GM21825 (cell line): ENCODE measurements around the gene BATF3.

ENCODE experiments used
- ATAC-seq: cut with Tn5 transposase; IDR thresholded peaks from one replicate; pipeline ENCODE4 v1.9.1; 2021; ENCODE audit warnings: mild to moderate bottlenecking, moderate library complexity; ENCODE audit not compliant: unreplicated experiment

BATF3 gene

GRCh38 chr1:212685429-212685828 is 14.2 kb downstream of the BATF3 start:
- no peak for ATAC-seq

GRCh38 chr1:212684521-212685090 is 15.0 kb downstream of the BATF3 start:
- ATAC-seq = no peak

GRCh38 chr1:212684076-212684475 is 15.6 kb downstream of the BATF3 start:
- ATAC-seq = no peak

GRCh38 chr1:212683357-212683722 is 16.3 kb downstream of the BATF3 start:
- ATAC-seq = peak; percentile 65

- no peak for ATAC-seq
Measured at GRCh38 chr1:212680680-212681389, 18.8 kb downstream of the BATF3 start.

- ATAC-seq = peak; percentile 55
Measured at GRCh38 chr1:212678456-212679410, 20.9 kb downstream of the BATF3 start.

- ATAC-seq = no peak
Measured at GRCh38 chr1:212677573-212677972, 22.1 kb downstream of the BATF3 start.

- no peak for ATAC-seq
Measured at GRCh38 chr1:212677136-212677535, 22.5 kb downstream of the BATF3 start.

GRCh38 chr1:212675675-212676074 is 24.0 kb downstream of the BATF3 start:
- ATAC-seq = no peak

- no peak for ATAC-seq
Measured at GRCh38 chr1:212674872-212675271, 24.8 kb downstream of the BATF3 start.

GRCh38 chr1:212671342-212672031 is 28.2 kb downstream of the BATF3 start:
- ATAC-seq = peak; percentile 50

GRCh38 chr1:212670882-212671281 is 28.8 kb downstream of the BATF3 start:
- no peak for ATAC-seq

GRCh38 chr1:212670301-212670700 is 29.3 kb downstream of the BATF3 start:
- no peak for ATAC-seq

GRCh38 chr1:212669600-212669999 is 30.0 kb downstream of the BATF3 start:
- no peak for ATAC-seq

- ATAC-seq = no peak
Measured at GRCh38 chr1:212669102-212669501, 30.5 kb downstream of the BATF3 start.

- ATAC-seq = no peak
Measured at GRCh38 chr1:212668477-212668876, 31.2 kb downstream of the BATF3 start.

GRCh38 chr1:212667223-212668139 is 32.2 kb downstream of the BATF3 start:
- no peak for ATAC-seq

- no peak for ATAC-seq
Measured at GRCh38 chr1:212666116-212666775, 33.4 kb downstream of the BATF3 start.
